GM12878 (cell line): ENCODE measurements around the gene SUSD1. TPM values are rescaled to one million over a fixed set of nuclear protein-coding genes. Genes with fewer than 3 reads are reported as not detected.

Experiments used
- ATAC-seq: fragments of 200-7000 bp; cut with Tn5 transposase; 3 replicates; pipeline ENCODE4 v1.9.1; 2020; ENCODE audit warnings: mild to moderate bottlenecking, moderate library complexity
- BruUV-seq: library from RNA; stranded (reverse); fragments of 400-500 nt; replicated peaks from 2 replicates; lab custom pipeline; 2021; lab: Mats Ljungman, UMichigan
- CTCF ChIA-PET: fragments of 300-600 bp; sonication (Branson Sonifier 250); formaldehyde crosslinking; extraction: SDS; loops from one replicate; lab custom pipeline; 2021; ENCODE audit warnings: inconsistent platforms; lab: Yijun Ruan, JAX
- POLR2A ChIA-PET: fragments of 350-600 bp; formaldehyde crosslinking; extraction: SDS; loops from one replicate; lab custom pipeline; 2021; ENCODE audit warnings: inconsistent platforms; lab: Charles Lee
- RAD21 ChIA-PET: fragments of 300-600 bp; sonication (Branson Sonifier 250); formaldehyde crosslinking; loops from one replicate; lab custom pipeline; 2023; ENCODE audit warnings: antibody characterized with exemption; ENCODE audit not compliant: unreplicated experiment; lab: Charles Lee
- SMC1A ChIA-PET: fragments of 300-600 bp; sonication (Branson Sonifier 250); formaldehyde crosslinking; loops from one replicate; lab custom pipeline; 2023; ENCODE audit not compliant: unreplicated experiment, uncharacterized antibody; lab: Charles Lee
- DNase-seq: peaks from one replicate; pipeline ENCODE4 v3.0.0-alpha.2; 2011; ENCODE audit warnings: low read depth, low spot score
- FAIRE-seq: peaks from 3 replicates; lab custom pipeline; 2011; peaks lifted over from hg19 to GRCh38; lab: Jason Lieb, UNC
- H2AFZ ChIP-seq: 2 replicates; pipeline ENCODE4 v1.6.0; 2011; ENCODE audit warnings: low read depth, low read length, control low read depth; ENCODE audit not compliant: control insufficient read depth
- H3K27ac ChIP-seq: 2 replicates; pipeline ENCODE4 v1.5.1; 2011; ENCODE audit warnings: control low read depth; ENCODE audit not compliant: control insufficient read depth, insufficient read depth
- H3K27me3 ChIP-seq, 2 experiments: replicated peaks in 1 of 2; 2 replicates each; pipeline versions ENCODE4 v1.6.0 to v1.6.1; 2011; ENCODE audit warnings: low read length in 1 of 2; ENCODE audit not compliant: control insufficient read depth in 2 of 2, insufficient read depth in 2 of 2
- H3K36me3 ChIP-seq, 2 experiments: 2 replicates each; pipeline ENCODE4 v1.5.1; 2011; ENCODE audit warnings: low read length in 1 of 2; ENCODE audit not compliant: control insufficient read depth in 2 of 2, insufficient read depth in 2 of 2
- H3K4me1 ChIP-seq: 2 replicates; pipeline ENCODE4 v1.6.1; 2011; ENCODE audit warnings: mild to moderate bottlenecking, low read length, moderate library complexity, mixed read lengths; ENCODE audit not compliant: control insufficient read depth, insufficient read depth
- H3K4me2 ChIP-seq: 2 replicates; pipeline ENCODE4 v1.6.0; 2011; ENCODE audit warnings: control low read depth; ENCODE audit not compliant: control insufficient read depth, insufficient read depth
- H3K4me3 ChIP-seq: fragments of 200-600 bp; sonication (generic); 2 replicates; pipeline ENCODE4 v1.5.1; 2016
- H3K79me2 ChIP-seq: 2 replicates; pipeline ENCODE4 v1.6.0; 2011; ENCODE audit warnings: low read length; ENCODE audit not compliant: control insufficient read depth, insufficient read depth
- H3K9ac ChIP-seq: 2 replicates; pipeline ENCODE4 v1.8.0; 2011; ENCODE audit warnings: low read length, control low read depth, mixed read lengths; ENCODE audit not compliant: control insufficient read depth, insufficient read depth
- H3K9me3 ChIP-seq: replicated peaks from 3 replicates; pipeline ENCODE4 v1.5.1; 2011; ENCODE audit warnings: mild to moderate bottlenecking, low read length; ENCODE audit not compliant: control insufficient read depth, insufficient read depth
- H4K20me1 ChIP-seq: 2 replicates; pipeline ENCODE4 v1.6.0; 2011; ENCODE audit not compliant: control insufficient read depth, insufficient read depth
- CEBPZ ChIP-seq: fragments of 150-350 bp; IDR thresholded peaks from 2 replicates; pipeline ENCODE4 v1.6.1; 2016; ENCODE audit warnings: low read depth, low read length
- GATAD2B ChIP-seq: fragments of 450-650 bp; conservative IDR thresholded peaks from 2 replicates; pipeline ENCODE4 v1.6.1; 2017; ENCODE audit warnings: low read depth, mild to moderate bottlenecking, moderate library complexity
- MAX ChIP-seq: IDR thresholded peaks from 2 replicates; pipeline ENCODE4 v1.6.1; 2012; ENCODE audit warnings: low read depth, low read length, improper control_type of control experiment
- NR2C1 ChIP-seq: fragments of 450-650 bp; IDR thresholded peaks from 2 replicates; pipeline ENCODE4 v1.6.1; 2017; ENCODE audit warnings: antibody characterized with exemption, mild to moderate bottlenecking, moderate library complexity
- POLR2AphosphoS2 ChIP-seq: IDR thresholded peaks from 2 replicates; pipeline ENCODE4 v1.6.1; 2011; ENCODE audit warnings: low read depth, mild to moderate bottlenecking, low read length, improper control_type of control experiment, moderate library complexity
- RAD21 ChIP-seq: IDR thresholded peaks from 2 replicates; pipeline ENCODE4 v1.6.1; 2011; ENCODE audit warnings: mild to moderate bottlenecking, low read depth, low read length, moderate library complexity; ENCODE audit not compliant: insufficient read depth
- TCF3 ChIP-seq: IDR thresholded peaks from 2 replicates; pipeline ENCODE4 v1.6.1; 2012; ENCODE audit warnings: low read depth, mild to moderate bottlenecking, low read length, borderline replicate concordance; ENCODE audit not compliant: insufficient read depth
- ZNF207 ChIP-seq: fragments of 450-650 bp; IDR thresholded peaks from 2 replicates; pipeline ENCODE4 v1.6.1; 2014; ENCODE audit warnings: antibody characterized with exemption, mild to moderate bottlenecking, borderline replicate concordance
- WGBS: methylation state at CpG from one replicate; pipeline ENCODE4 v1.1.6; 2016; ENCODE audit warnings: low lambda C conversion rate; ENCODE audit not compliant: insufficient replicate concordance, insufficient coverage; ENCODE audit errors: missing lambda C conversion rate; 5-methylcytosine and 5-hydroxymethylcytosine counted together
- in situ Hi-C: fragments of 300-500 bp; cut with MboI; formaldehyde crosslinking; loops from 9 replicates; pipeline ENCODE4 v1.14.3; 2018; ENCODE audit warnings: mixed read lengths
- intact Hi-C: fragments of 100-400 bp; cut with micrococcal nuclease; formaldehyde crosslinking; loops from one replicate; pipeline ENCODE4 v1.14.2; 2022; ENCODE audit not compliant: unreplicated experiment
- polyA plus RNA-seq, 11 experiments: library from polyadenylated mRNA; depleted of rRNA in 4 of 11; unstranded in 6 of 11; stranded (reverse) in 5 of 11; fragments of >200 nt; fragmentation: Nextera tagmentation in 4 of 11; fragmentation: Illumina TruSeq in 1 of 11; extraction: Ambion mirVana in 4 of 11; extraction: Trizol in 1 of 11; gene quantifications; 1 replicate in 1 of 11; 2 replicates in 10 of 11; pipeline versions ENCODE4 v1.2.1 to v1.2.3, GENCODE V29; 2011 to 2016; ENCODE audit warnings: inconsistent platforms in 2 of 11, missing spikeins in 2 of 11, low read depth in 1 of 11
- total RNA-seq, 4 experiments: library from RNA; depleted of rRNA in 3 of 4; stranded (reverse); fragments of >200 nt in 3 of 4; fragmentation: Illumina TruSeq in 1 of 4; extraction: Trizol in 1 of 4; gene quantifications; 2 replicates each; pipeline versions ENCODE4 v1.2.1 to v1.2.3, GENCODE V29; 2013 to 2021
- TF ChIP-seq, protein P1 (sequence below): fragments of 450-650 bp; IDR thresholded peaks from 2 replicates; pipeline ENCODE4 v1.6.1; 2016; ENCODE audit warnings: mild to moderate bottlenecking

The SUSD1 gene
- total and polyA plus RNA-seq, 10 of the 15 experiments (the other 5 are each of a cell fraction or from before 2014, with no cell fraction given), result 6.7 to 20.8 (median 13.2) TPM

DNA sequence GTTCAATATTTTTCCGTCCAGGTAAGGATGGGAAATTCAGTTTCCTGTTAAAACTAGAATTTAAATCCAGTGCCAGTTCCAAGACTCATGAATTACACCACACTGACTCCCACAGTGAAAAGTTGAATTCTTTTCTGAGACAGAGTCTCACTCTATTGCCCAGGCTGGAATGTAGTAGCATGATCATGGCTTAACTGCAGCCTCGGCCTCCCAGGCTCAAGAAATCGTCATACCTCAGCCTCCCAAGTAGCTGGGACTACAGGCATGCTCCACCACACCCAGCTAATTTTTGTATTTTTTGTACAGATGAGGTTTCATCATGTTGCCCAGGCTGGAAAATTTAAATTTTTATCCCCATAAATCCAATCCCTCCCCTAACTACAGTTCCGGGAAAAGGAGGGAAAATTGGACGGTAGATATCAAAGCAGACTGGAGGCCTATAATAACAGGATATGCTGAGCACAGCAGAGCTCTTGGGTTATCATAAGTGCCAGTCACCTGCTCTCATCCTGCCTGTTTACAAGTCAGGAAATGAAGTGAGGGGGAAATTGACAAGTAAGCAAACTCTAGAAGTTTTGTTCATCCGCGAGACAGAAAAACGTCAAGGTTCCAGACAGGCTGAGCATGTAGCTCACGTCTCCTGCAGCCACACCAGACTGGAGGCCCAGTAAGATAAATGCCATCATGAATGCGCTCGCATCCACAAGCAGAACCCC lies 172.8 kb downstream of the SUSD1 start:
- no TSS peak for BruUV-seq
- no peak overlapping the region for H3K4me3 ChIP-seq
- in situ Hi-C loops, result loop anchor here (25.0 kb wide), 1 partner anchor 1865 kb away; no protein-coding TSS in a partner anchor
- no peaks in the 10 kb centered on the region for H4K20me1 ChIP-seq
- H3K27ac ChIP-seq, result no peak overlapping the region
- H3K4me1 ChIP-seq, result peaks cover 22% of the 10 kb centered on the region
- 91% methylated on average over 11 of the region's 11 CpGs for WGBS
- H3K79me2 ChIP-seq, result no peaks in the 10 kb centered on the region
- no peak for DNase-seq
- no peak overlapping the region for H3K4me2 ChIP-seq
- H2AFZ ChIP-seq, result no peak overlapping the region
- no peaks in the 10 kb centered on the region for H3K27me3 ChIP-seq
- CTCF ChIA-PET, result interaction anchor here (0.7 to 1.9 kb wide), 4 partner anchors 9 to 66 kb away, joined by 3 to 6 read pairs (median 4); no protein-coding TSS in a partner anchor
- TF ChIP-seq CEBPZ, result no peak
- no peak for TF ChIP-seq TCF3
- TF ChIP-seq NR2C1, result no peak
- no peak for TF ChIP-seq GATAD2B
- no peak for TF ChIP-seq ZNF207
- TF ChIP-seq, protein P1, sequence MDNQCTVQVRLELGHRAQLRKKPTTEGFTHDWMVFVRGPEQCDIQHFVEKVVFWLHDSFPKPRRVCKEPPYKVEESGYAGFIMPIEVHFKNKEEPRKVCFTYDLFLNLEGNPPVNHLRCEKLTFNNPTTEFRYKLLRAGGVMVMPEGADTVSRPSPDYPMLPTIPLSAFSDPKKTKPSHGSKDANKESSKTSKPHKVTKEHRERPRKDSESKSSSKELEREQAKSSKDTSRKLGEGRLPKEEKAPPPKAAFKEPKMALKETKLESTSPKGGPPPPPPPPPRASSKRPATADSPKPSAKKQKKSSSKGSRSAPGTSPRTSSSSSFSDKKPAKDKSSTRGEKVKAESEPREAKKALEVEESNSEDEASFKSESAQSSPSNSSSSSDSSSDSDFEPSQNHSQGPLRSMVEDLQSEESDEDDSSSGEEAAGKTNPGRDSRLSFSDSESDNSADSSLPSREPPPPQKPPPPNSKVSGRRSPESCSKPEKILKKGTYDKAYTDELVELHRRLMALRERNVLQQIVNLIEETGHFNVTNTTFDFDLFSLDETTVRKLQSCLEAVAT, result no peak
- TF ChIP-seq POLR2AphosphoS2, result no peak
- no peak for TF ChIP-seq MAX
- no peak for TF ChIP-seq RAD21
- no peaks in the 10 kb centered on the region for H3K36me3 ChIP-seq
- no peak for ATAC-seq
- H3K9ac ChIP-seq, result no peak overlapping the region
- RAD21 ChIA-PET, result interaction anchor here (1.0 to 4.8 kb wide), 3 partner anchors 9 to 106 kb away, joined by 3 to 43 read pairs (median 4); no protein-coding TSS in a partner anchor
- POLR2A ChIA-PET, result interaction anchor here (0.8 to 0.9 kb wide), 3 partner anchors 8 to 15 kb away, joined by 3 to 6 read pairs (median 3); no protein-coding TSS in a partner anchor
- H3K9me3 ChIP-seq, result no peaks in the 10 kb centered on the region
- SMC1A ChIA-PET, result interaction anchor here (0.7 to 8.8 kb wide), 5 partner anchors 9 to 28 kb away, joined by 3 to 69 read pairs (median 4); no protein-coding TSS in a partner anchor
- FAIRE-seq, result no peak
- intact Hi-C loops, result no loop called here
